Measurements from ENCODE around the gene TMA7B. TPM values are rescaled to one million over a fixed set of nuclear protein-coding genes. Genes with fewer than 3 reads are reported as not detected.

TMA7B gene
- total and polyA plus RNA-seq, 2 of the 4 experiments (the other 2 are of a cell fraction) = not detected

- Histone ChIP-seq H3K79me1 (ENCODE audit: low read depth in 1 of 2, low read length in 2 of 2) (no peaks in the 10 kb centered on the region), H3K4me3 (ENCODE audit: insufficient read depth, low read depth, low read length) (no peak overlapping the region), H4K5ac (ENCODE audit: low read depth, low read length) (no peak overlapping the region), H4K91ac (ENCODE audit: insufficient read depth, low read depth, low read length) (no peak overlapping the region), H2AFZ (replicated peaks; ENCODE audit: low read length, poor library complexity) (no peak overlapping the region), H3K9me3 (ENCODE audit: control insufficient read depth, insufficient read depth, low read length) (no peaks in the 10 kb centered on the region), H2AK5ac (ENCODE audit: low read depth, low read length) (no peak overlapping the region), H3K23ac (ENCODE audit: low read depth, low read length) (no peak overlapping the region), H2BK5ac (ENCODE audit: low read depth, low read length, poor library complexity, severe bottlenecking) (no peak overlapping the region), H2BK20ac (ENCODE audit: low read depth, low read length) (no peak overlapping the region), H3K4me1 (ENCODE audit: control insufficient read depth, insufficient read depth, low read length) (peaks cover 4% of the 10 kb centered on the region), H3K56ac (ENCODE audit: extremely low read depth, insufficient read depth, low read length) (no peak overlapping the region), H3K14ac (replicated peaks; ENCODE audit: low read depth, low read length) (no peak overlapping the region), H3K4ac (ENCODE audit: low read depth, low read length) (no peak overlapping the region), H2BK120ac (ENCODE audit: low read depth, low read length) (no peak overlapping the region), H2AK9ac (replicated peaks; ENCODE audit: low read depth, low read length, poor library complexity) (no peak overlapping the region), H3K9ac (ENCODE audit: low read depth, low read length) (no peak overlapping the region), H3K18ac (ENCODE audit: low read depth, low read length) (no peak overlapping the region), H3K27ac (ENCODE audit: insufficient read depth, low read length) (no peak overlapping the region), H2BK15ac (ENCODE audit: low read depth, low read length) (no peak overlapping the region), H3K4me2 (ENCODE audit: low read depth, low read length) (no peak overlapping the region), H3K9me1 (ENCODE audit: insufficient read depth, low read length) (no peaks in the 10 kb centered on the region; the same call in 1 of the 2 replicates), H4K20me1 (ENCODE audit: insufficient read depth, low read length) (no peaks in the 10 kb centered on the region), H3K27me3 (ENCODE audit: control insufficient read depth, insufficient read depth, low read length) (peaks cover 49% of the 10 kb centered on the region), H3K36me3 (ENCODE audit: control insufficient read depth, insufficient read depth, low read length) (no peaks in the 10 kb centered on the region), H4K8ac (ENCODE audit: low read depth in 2 of 2, low read length in 2 of 2) (no peak overlapping the region)
- DNase-seq (peak; percentile 36), ATAC-seq (ENCODE audit: low read depth) (no peak)
- 56% methylated on average over 3 of the region's 11 CpGs; no CpG with 5 or more reads in 1 of the 2 experiments for WGBS, 2 experiments (ENCODE audit: extremely low coverage in 2 of 2, insufficient read length in 1 of 2)
- intact Hi-C loops (cut with micrococcal nuclease) (no loop called here), dilution Hi-C loops (cut with HindIII; ENCODE audit: low sequenced_read_pairs, unreplicated experiment) (no loop called here), in situ Hi-C loops (cut with MboI; ENCODE audit: low sequenced_read_pairs) (no loop called here)
- TF ChIP-seq BHLHE40 (IDR thresholded peaks at IDR 0.05; ENCODE audit: low read depth, low read length) (no peak), RFX5 (IDR thresholded peaks at IDR 0.05; ENCODE audit: low read depth, low read length) (no peak), RCOR1 (IDR thresholded peaks at IDR 0.05; ENCODE audit: insufficient replicate concordance, low read length) (no peak), MAFK (IDR thresholded peaks at IDR 0.05; ENCODE audit: low read depth, low read length) (no peak), MXI1 (IDR thresholded peaks at IDR 0.05; ENCODE audit: borderline replicate concordance, low read depth, low read length) (no peak), RAD21 (IDR thresholded peaks at IDR 0.05; ENCODE audit: low read length) (no peak)
- BruUV-seq (replicated peaks) = no TSS peak
- CTCF ChIA-PET = no interaction called here
- POLR2A ChIA-PET (ENCODE audit: unreplicated experiment) = no interaction called here
These were observed 37.9 kb downstream of the TMA7B start for GRCh38 chr22:39997939-39998726.
